GM18951 (cell line): Measurements from ENCODE around the gene RNF115.
"Not testable (repeated sequence)": the region's sequence is repeated elsewhere in the genome, so short reads cannot be mapped to it uniquely, and the experiment has no call there.

Source experiments
- POLR2A ChIP-seq: IDR thresholded peaks from 4 replicates; pipeline ENCODE4 v1.6.1; 2011; ENCODE audit warnings: mild to moderate bottlenecking; ENCODE audit not compliant: insufficient read length, insufficient read depth; ENCODE audit errors: extremely low read depth
- in situ Hi-C: fragments of 300-500 bp; cut with MboI; formaldehyde crosslinking; loops from one replicate; pipeline ENCODE4 v1.12.0; 2022; ENCODE audit warnings: low sequenced_read_pairs, mixed read lengths, inconsistent platforms; ENCODE audit not compliant: unreplicated experiment

RNF115 gene

GRCh38 chr1:145778146-145778540 lies 45.8 kb downstream of the RNF115 start:
- no peak for TF ChIP-seq POLR2A
- in situ Hi-C loops = no loop called here

DNA sequence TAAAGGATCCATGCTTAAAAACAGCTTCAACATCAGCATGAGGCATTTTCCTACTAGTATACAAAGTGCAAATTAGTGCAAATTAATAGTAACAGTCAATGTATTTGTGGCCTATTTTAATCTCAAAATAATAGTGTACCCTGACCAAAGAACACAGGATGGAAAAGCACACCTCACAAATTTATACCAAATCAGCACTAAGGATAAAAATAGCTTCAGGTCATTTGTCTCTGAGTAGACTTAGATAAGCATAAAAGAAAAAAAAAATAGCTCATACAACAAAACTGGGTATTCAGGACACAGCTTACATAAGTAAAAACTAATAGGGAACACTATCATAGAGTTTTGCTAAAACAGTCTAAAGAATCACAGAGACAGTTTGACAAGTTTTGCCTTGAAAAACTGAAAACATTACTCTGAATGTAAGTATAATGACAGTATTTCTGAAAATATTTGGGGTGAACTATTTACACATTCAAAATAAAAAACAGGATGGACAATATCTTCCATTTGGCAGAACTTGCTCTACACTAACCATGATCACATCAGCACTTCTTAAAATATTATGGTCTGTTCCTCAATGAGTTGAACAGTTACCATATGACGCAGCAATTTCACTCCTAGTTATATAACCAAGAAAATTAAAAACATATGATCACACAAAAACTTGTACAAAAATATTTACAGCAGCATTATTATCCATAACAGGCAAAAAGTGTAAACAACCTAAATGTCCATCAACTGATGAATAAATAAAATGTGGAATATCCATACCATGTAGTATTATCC lies 46.3 kb downstream of the RNF115 start:
- in situ Hi-C loops = no loop called here

DNA sequence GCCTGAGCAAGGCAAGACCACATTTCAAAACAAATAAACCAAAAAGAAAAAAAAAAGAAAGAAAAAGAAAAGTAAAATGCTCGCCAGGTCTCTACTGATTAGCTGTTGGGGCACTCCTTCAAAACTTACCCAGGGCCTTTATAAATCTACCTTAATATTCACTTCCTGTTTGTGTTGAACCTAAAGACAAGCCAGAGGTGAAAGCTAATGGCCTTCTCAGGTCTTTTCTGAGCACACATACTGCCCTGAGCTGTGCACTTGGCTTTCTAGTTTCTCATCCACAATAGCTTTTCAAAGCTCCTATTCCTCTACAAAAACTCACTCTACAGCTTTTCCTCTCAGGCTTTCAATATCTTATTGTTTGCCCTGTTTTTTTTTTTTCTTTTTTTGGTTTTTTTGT lies 50.5 kb downstream of the RNF115 start:
- in situ Hi-C loops = no loop called here
- no peak for TF ChIP-seq POLR2A

More for the DNA sequence above, 46.3 kb downstream of the RNF115 start:
- TF ChIP-seq POLR2A = no peak

DNA sequence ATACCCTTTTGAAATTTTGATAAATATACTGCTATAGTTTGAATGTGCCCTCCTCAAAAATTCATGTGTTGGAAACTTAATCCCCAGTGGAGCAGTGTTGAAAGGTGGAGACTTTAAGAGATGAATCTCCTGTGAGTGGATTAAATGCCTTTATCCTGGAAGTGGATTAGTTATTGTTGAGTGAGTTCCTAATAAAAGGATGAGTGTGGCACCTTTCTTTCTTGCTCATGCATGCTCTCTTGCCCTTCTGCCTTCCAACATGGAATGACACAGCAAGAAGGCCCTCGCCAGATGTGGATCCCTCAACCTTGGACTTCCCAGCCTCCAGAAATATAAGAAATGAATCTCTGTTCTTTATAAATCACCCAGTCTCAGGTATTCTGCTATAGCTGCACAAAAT lies 52.8 kb downstream of the RNF115 start:
- TF ChIP-seq POLR2A = no peak
- in situ Hi-C loops = no loop called here

DNA sequence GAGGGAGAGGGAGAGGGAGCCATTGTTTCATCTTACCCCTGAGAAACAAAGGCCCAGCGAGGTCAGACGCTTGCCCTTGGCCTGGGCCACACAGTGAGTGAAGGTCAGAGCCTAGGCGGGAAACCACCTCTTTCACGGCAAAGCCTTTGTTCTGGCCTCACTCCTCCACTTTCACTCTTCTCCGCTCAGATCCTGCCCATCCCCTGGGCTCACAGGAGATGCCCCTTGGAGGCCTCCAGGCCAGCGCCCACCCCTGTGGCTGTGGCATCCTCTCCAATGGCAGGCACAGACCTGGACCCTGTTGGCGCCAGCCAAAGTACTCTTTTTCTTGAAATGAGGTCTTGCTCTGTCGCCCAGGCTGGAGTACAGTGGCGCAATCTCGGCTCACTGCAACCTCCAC lies 55.9 kb downstream of the RNF115 start:
- in situ Hi-C loops = not testable (repeated sequence)

- in situ Hi-C loops = not testable (repeated sequence)
Measured at GRCh38 chr1:145766926-145767325, 57.0 kb downstream of the RNF115 start.

- in situ Hi-C loops = not testable (repeated sequence)
Measured at GRCh38 chr1:145765585-145766360, 58.1 kb downstream of the RNF115 start.

- in situ Hi-C loops = not testable (repeated sequence)
Measured at GRCh38 chr1:145765127-145765526, 58.8 kb downstream of the RNF115 start.

DNA sequence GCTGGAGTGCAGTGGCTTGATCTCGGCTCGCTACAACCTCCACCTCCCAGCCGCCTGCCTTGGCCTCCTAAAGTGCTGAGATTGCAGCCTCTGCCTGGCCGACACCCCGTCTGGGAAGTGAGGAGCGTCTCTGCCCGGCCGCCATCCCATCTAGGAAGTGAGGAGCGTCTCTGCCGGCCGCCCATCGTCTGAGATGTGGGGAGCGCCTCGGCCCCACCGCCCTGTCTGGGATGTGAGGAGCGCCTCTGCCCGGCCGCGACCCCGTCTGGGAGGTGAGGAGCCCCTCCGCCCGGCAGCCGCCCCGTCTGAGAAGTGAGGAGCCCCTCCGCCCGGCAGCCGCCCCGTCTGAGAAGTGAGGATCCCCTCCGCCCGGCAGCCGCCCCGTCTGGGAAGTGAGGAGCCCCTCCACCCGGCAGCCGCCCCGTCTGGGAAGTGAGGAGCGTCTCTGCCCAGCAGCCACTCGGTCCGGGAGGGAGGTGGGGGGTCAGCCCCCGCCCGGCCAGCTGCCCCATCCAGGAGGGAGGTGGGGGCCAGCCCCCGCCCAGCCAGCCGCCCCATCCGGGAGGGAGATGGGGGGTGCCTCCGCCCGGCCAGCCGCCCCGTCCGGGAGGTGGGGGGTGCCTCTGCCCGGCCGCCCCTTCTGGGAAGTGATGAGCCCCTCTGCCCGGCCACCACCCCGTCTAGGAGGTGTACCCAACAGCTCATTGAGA lies 59.5 kb downstream of the RNF115 start:
- in situ Hi-C loops = not testable (repeated sequence)

GRCh38 chr1:145762001-145762400 lies 61.9 kb downstream of the RNF115 start:
- in situ Hi-C loops = not testable (repeated sequence)

- in situ Hi-C loops = not testable (repeated sequence)
Measured at GRCh38 chr1:145761498-145761897, 62.4 kb downstream of the RNF115 start.

DNA sequence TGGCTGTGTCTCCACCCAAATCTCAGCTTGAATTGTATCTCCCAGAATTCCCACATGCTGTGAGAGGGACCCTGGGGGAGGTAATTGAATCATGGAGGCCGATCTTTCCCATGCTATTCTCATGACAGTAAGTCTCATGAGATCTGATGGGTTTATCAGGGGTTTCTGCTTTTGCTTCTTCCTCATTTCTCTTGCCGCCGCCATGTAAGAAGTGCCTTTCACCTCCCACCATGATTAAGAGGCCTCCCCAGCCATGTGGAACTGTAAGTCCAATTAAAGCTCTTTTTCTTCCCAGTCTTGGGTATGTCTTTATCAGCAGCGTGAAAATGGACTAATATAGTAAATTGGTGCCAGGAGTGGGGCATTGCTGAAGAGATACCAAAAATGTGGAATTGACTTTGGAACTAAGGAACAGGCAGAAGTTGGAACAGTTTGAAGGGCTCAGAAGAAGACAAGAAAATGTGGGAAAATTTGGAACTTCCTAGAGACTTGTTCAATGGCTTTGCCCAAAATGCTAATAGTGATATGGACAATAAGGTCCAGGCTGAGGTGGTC lies 63.4 kb downstream of the RNF115 start:
- in situ Hi-C loops = not testable (repeated sequence)

DNA sequence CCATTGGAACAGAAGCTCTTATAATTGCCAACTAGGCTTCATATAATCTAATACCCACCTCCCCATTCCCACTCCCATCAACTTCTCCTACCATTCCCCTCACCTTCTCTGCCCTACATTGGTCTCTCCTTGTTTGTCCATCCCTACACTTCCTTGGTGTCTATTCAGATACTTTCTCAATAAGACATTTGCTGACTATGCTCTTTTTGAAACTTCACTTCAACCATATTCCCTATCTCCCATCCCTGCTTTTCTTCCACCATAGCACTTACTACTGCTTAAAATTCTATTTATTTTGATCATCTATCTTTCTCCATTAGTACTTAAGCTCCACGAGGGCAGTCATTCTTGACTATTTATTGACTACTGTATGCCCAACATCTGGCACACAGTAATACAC lies 64.2 kb downstream of the RNF115 start:
- in situ Hi-C loops = no loop called here
- TF ChIP-seq POLR2A = no peak

DNA sequence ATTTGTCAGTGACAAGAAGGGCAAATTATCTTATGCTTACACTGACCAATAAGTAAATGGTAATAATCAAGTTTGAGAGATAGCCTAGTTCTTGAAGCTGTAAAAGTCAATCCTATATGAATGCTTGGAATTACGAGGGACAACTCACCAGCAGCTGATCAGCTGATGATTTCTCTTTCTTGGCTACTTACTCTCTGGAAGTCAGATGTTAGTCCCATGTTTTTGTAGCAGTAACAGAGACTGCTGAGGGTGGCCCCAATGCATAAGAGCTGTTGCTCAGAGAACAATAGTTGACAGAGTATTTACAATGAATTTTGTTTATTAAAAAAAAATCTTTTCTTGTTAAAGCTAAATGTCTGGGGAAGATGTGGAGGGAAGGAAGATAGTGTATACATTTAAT lies 65.3 kb downstream of the RNF115 start:
- TF ChIP-seq POLR2A = no peak
- in situ Hi-C loops = no loop called here
